Activated naive CD8-positive, alpha-beta T cell treated with anti-CD3 and anti-CD28 coated beads, Interleukin-2, amount 10 ng/mL, durations not matched to agents 7 days and 5 days (primary cell): ENCODE measurements around the gene KCNH2. TPM values are rescaled to one million over a fixed set of nuclear protein-coding genes. Genes with fewer than 3 reads are reported as not detected.
A peak's percentile ranks its signal among the peaks of the same experiment; 100 is the strongest.

Experiments used
- ATAC-seq: fragments of 150-1000 bp; cut with Tn5 transposase; one replicate; pipeline ENCODE4 v1.10.0; 2021; ENCODE audit warnings: low read depth, moderate library complexity
- POLR2A ChIA-PET: fragments of 350-600 bp; sonication (Branson Sonifier 250); formaldehyde crosslinking; loops from one replicate; lab custom pipeline; 2021; ENCODE audit warnings: antibody characterized with exemption; lab: Charles Lee
- DNase-seq: peaks from one replicate; pipeline ENCODE4 v3.0.0; 2021
- H3K27ac Mint-ChIP-seq: one replicate; pipeline ENCODE4 v1.8.0; 2022; ENCODE audit warnings: mild to moderate bottlenecking, mixed read lengths
- H3K27me3 Mint-ChIP-seq: one replicate; pipeline ENCODE4 v1.8.0; 2022; ENCODE audit warnings: mild to moderate bottlenecking, moderate library complexity, mixed read lengths
- H3K36me3 Mint-ChIP-seq: one replicate; pipeline ENCODE4 v1.8.0; 2021; ENCODE audit warnings: mild to moderate bottlenecking, mixed read lengths
- H3K4me1 Mint-ChIP-seq: one replicate; pipeline ENCODE4 v1.8.0; 2021; ENCODE audit warnings: mixed read lengths
- H3K4me3 Mint-ChIP-seq: one replicate; pipeline ENCODE4 v1.8.0; 2022; ENCODE audit warnings: mild to moderate bottlenecking, moderate library complexity, mixed read lengths
- H3K9me3 Mint-ChIP-seq: one replicate; pipeline ENCODE4 v1.8.0; 2021; ENCODE audit warnings: mixed read lengths
- total RNA-seq, 2 experiments: library from RNA; stranded (reverse); gene quantifications; one replicate each; pipeline ENCODE4 v1.2.3, GENCODE V29; 2021

KCNH2 gene
- total RNA-seq, 2 experiments from 2014 or later, result 0.50 to 0.54 TPM

DNA sequence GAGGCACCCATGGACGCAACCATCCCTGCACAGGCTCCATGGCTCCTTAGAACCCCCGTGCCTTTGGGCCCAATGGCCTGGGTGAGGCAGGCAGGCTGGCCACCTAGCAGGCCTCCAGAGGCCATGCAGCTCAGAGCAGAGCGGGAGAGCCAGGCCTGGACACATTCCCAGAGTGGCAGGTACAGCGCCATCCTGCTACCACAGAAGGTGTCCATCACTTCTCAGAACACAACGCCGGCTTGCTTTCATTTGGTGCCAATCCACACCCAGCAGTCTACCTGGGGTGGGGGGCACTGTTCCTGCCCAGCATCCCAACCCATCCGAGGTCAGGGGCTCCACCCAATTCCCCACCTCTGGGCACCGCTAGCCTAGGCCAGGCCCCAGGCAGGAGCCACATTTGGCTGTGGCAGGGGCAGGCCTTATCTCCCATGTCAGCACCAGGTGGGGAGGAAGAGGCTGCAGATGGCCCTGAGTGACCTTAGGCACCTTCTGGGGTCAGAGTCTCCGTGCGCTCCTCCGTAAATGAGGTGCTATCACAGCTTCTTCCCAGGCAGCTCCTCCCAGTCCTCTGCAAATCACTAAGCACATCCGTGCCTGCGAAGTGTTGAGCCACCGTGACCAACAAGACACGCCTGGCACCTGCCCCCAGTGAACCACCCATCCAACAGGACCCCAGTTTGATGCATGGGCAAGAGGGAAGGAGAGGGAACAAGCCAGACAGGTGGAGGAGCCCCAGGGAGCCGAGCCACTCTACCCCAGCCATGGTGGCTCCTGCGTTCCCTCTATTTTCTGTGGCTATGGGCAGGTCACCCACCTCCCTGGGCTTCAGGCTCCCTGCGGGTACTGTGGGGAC lies 14.2 kb downstream of the KCNH2 start:
- peaks cover 3% of the 10 kb centered on the region for H3K4me1 Mint-ChIP-seq
- H3K27ac Mint-ChIP-seq, result no peak overlapping the region
- H3K9me3 Mint-ChIP-seq, result no peaks in the 10 kb centered on the region
- no peak for DNase-seq
- POLR2A ChIA-PET, result interaction anchor here (1.0 kb wide), 1 partner anchor 55 kb away, joined by 3 read pairs; no protein-coding TSS in a partner anchor
- no peak overlapping the region for H3K4me3 Mint-ChIP-seq
- no peaks in the 10 kb centered on the region for H3K36me3 Mint-ChIP-seq
- H3K27me3 Mint-ChIP-seq, result peaks cover 15% of the 10 kb centered on the region
- no peak for ATAC-seq

DNA sequence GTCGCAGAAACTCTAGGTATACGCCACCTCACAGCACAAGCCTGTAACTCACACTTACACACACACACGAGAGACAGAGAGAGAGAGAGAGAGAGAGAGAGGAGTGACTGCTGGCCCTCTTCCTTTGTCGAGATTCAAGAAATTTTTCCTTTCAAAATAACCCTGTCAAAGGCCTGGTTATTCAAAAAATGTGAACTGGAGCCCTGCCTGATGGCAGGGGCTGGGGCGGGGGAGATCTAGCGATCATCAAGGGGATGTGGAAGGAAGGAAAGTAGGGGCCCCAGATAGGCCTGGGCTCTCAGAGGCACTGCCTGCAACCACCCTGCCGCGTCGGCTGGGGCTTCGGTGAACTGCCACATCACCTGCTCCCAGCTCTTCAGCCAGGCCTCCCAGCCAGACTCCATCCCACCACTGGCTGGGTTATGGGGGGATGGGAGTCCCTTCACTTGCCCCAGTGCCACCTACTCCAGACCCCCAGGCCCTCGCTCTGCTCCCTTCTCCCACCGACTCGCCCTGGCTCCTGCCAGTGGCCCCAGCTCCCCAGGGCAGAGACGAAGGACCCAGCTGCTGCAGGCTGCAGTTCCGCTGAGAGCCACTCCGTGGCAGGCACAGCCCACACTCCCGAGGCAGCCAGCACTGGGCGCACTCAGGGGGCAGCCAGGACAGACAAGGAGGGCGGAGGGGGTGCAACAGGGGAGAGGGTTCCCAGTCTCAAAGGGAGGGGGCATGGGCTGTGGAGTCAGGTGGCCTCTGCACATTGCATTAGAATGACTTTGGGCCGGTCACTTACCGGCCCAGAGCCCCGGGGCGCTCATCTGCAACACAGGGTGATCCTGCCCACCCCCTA lies 15.3 kb downstream of the KCNH2 start:
- POLR2A ChIA-PET, result interaction anchor here (1.0 kb wide), 2 partner anchors 55 to 56 kb away, joined by 3 read pairs; no protein-coding TSS in a partner anchor
- peak; percentile 72 for DNase-seq
- Mint-ChIP-seq H3K9me3 (no peaks in the 10 kb centered on the region), H3K27ac (no peak overlapping the region), H3K4me1 (peaks cover 3% of the 10 kb centered on the region), H3K4me3 (no peak overlapping the region), H3K27me3 (peaks cover 19% of the 10 kb centered on the region), H3K36me3 (no peaks in the 10 kb centered on the region)
- peak; percentile 86 for ATAC-seq

GRCh38 chr7:150962290-150962552 lies 15.9 kb downstream of the KCNH2 start:
- Mint-ChIP-seq H3K9me3 (no peaks in the 10 kb centered on the region), H3K27ac (no peak overlapping the region), H3K36me3 (no peaks in the 10 kb centered on the region), H3K27me3 (peaks cover 21% of the 10 kb centered on the region), H3K4me3 (no peak overlapping the region), H3K4me1 (peaks cover 3% of the 10 kb centered on the region)
- no peak for ATAC-seq
- DNase-seq, result no peak
- POLR2A ChIA-PET, result no interaction called here

GRCh38 chr7:150961510-150962289 lies 16.4 kb downstream of the KCNH2 start:
- no peak overlapping the region for H3K4me3 Mint-ChIP-seq
- POLR2A ChIA-PET, result interaction anchor here (1.2 kb wide), 1 partner anchor 27 kb away, joined by 5 read pairs; no protein-coding TSS in a partner anchor
- no peaks in the 10 kb centered on the region for H3K9me3 Mint-ChIP-seq
- H3K4me1 Mint-ChIP-seq, result peaks cover 3% of the 10 kb centered on the region
- no peak for DNase-seq
- no peak overlapping the region for H3K27ac Mint-ChIP-seq
- ATAC-seq, result no peak
- H3K27me3 Mint-ChIP-seq, result peaks cover 26% of the 10 kb centered on the region
- H3K36me3 Mint-ChIP-seq, result no peaks in the 10 kb centered on the region

DNA sequence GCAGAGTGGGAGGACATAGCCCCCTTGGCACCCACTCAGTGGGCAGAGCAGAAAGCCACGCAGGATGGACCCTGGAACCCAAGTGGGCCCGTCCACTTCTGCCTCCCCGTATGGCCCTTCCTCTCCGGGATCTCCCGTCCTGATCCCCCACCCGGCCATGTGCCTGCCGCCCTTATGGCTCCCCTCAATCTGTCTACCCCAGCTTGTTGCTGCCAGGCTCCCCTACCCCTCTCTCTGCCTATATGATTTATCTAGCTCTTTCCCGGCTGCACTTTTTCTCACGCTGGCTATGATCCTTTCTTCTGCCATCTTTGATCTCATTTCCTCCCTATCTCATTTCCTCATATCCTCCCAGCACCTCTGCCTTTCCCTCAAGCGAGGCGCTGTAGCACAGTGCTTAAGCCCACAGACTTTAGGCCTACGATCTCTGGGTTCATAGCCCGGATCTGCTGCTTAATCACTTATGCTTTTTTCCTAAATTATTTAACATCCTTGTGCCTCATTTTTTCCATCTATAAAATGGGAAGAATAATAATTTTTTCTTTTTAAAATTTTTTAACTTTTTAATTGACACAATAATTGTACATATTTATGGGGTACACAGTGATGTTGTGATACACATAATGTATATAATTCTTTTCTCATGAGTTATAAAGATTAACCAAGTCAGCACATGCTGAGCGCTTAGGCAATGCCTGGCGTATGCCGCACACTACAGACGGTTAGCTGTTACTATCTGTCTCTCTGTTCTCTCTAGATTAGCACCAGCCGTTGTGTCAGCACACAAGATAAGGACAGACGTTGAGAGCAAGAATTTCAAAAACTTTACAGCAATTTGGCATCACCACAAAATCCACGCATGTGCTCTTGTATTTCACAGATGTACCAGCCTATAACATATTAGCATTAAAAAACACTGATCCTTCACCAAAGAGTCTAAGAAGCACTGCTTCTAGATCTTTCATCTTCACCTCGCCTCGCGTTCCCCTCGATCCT lies 18.1 kb downstream of the KCNH2 start:
- Mint-ChIP-seq H3K4me3 (no peak overlapping the region), H3K9me3 (no peaks in the 10 kb centered on the region), H3K27ac (no peak overlapping the region), H3K36me3 (no peaks in the 10 kb centered on the region), H3K27me3 (peaks cover 31% of the 10 kb centered on the region), H3K4me1 (peaks cover 3% of the 10 kb centered on the region)
- no peak for ATAC-seq
- no peak for DNase-seq
- POLR2A ChIA-PET, result no interaction called here

DNA sequence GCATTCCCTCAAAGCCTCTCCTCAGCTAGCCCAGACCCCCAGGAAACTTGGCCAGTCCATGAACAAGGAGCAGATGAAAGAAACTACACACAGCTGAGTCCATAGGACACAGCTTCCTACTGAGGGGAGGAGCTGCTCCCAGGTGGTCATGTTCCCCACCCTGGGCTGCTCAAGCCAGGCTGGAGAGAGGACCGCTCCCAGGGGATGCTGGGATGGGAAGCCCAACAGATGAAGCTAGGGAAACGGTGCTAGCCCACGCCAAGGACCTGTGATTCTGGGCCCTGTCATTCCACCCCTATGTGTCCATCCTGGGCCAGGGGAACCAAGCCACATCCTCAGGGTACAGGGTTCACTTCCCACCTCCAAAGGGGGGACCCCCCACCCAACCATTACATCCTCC lies 19.0 kb downstream of the KCNH2 start:
- DNase-seq, result no peak
- no peak for ATAC-seq
- H3K27me3 Mint-ChIP-seq, result peaks cover 35% of the 10 kb centered on the region
- H3K36me3 Mint-ChIP-seq, result no peaks in the 10 kb centered on the region
- peaks cover 3% of the 10 kb centered on the region for H3K4me1 Mint-ChIP-seq
- no peak overlapping the region for H3K4me3 Mint-ChIP-seq
- no peak overlapping the region for H3K27ac Mint-ChIP-seq
- POLR2A ChIA-PET, result no interaction called here
- no peaks in the 10 kb centered on the region for H3K9me3 Mint-ChIP-seq

DNA sequence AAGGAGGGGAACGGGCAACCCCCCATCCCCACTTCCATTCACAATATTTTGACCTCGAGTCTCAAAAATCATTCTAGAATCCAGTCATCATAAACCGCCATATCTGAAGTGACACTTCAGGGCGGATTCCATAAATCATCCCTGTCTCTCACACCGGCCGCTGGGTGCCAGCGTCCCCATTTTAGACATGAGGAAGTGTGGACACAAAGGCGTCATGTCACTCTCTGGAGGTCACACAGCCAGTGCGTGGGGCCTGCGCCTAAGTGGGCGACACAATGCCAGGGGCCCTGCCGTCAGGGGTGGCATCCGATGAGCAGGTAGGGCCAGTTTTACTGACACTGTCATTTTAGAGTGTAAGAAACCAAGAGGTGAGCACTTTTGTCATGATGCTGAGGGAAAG lies 19.5 kb downstream of the KCNH2 start:
- ATAC-seq (no peak), DNase-seq (no peak)
- Mint-ChIP-seq H3K9me3 (no peaks in the 10 kb centered on the region), H3K27ac (no peak overlapping the region), H3K27me3 (peaks cover 35% of the 10 kb centered on the region), H3K4me3 (no peak overlapping the region), H3K36me3 (no peaks in the 10 kb centered on the region), H3K4me1 (peaks cover 3% of the 10 kb centered on the region)
- POLR2A ChIA-PET, result no interaction called here

GRCh38 chr7:150958062-150958552 lies 20.0 kb downstream of the KCNH2 start:
- H3K27me3 Mint-ChIP-seq, result peaks cover 35% of the 10 kb centered on the region
- H3K4me1 Mint-ChIP-seq, result peaks cover 3% of the 10 kb centered on the region
- H3K9me3 Mint-ChIP-seq, result no peaks in the 10 kb centered on the region
- no peak for DNase-seq
- POLR2A ChIA-PET, result interaction anchor here (0.5 kb wide), 1 partner anchor 203 kb away, joined by 4 read pairs; no protein-coding TSS in a partner anchor
- H3K27ac Mint-ChIP-seq, result no peak overlapping the region
- no peak overlapping the region for H3K4me3 Mint-ChIP-seq
- no peak for ATAC-seq
- no peaks in the 10 kb centered on the region for H3K36me3 Mint-ChIP-seq

- Mint-ChIP-seq H3K27ac (no peak overlapping the region), H3K27me3 (peaks cover 35% of the 10 kb centered on the region), H3K36me3 (no peaks in the 10 kb centered on the region), H3K4me1 (peaks cover 3% of the 10 kb centered on the region), H3K9me3 (no peaks in the 10 kb centered on the region), H3K4me3 (no peak overlapping the region)
- ATAC-seq (no peak), DNase-seq (no peak)
- POLR2A ChIA-PET, result interaction anchor here (0.5 to 0.6 kb wide), 2 partner anchors 202 to 465 kb away, joined by 3 to 4 read pairs; no protein-coding TSS in a partner anchor
Observed at GRCh38 chr7:150957133-150958020, 20.7 kb downstream of the KCNH2 start.

GRCh38 chr7:150956395-150957132 lies 21.6 kb downstream of the KCNH2 start:
- ATAC-seq, result no peak
- no peaks in the 10 kb centered on the region for H3K9me3 Mint-ChIP-seq
- H3K27ac Mint-ChIP-seq, result no peak overlapping the region
- no peaks in the 10 kb centered on the region for H3K36me3 Mint-ChIP-seq
- H3K27me3 Mint-ChIP-seq, result peaks cover 32% of the 10 kb centered on the region
- POLR2A ChIA-PET, result no interaction called here
- H3K4me1 Mint-ChIP-seq, result peaks cover 3% of the 10 kb centered on the region
- no peak for DNase-seq
- H3K4me3 Mint-ChIP-seq, result no peak overlapping the region
